NCI-H748 (cell line): ENCODE measurements around the gene RRBP1.
"Not testable (repeated sequence)": the region's sequence is repeated elsewhere in the genome, so short reads cannot be mapped to it uniquely, and the experiment has no call there.

Experiments used
- DNase-seq: peaks from one replicate; lab custom pipeline; 2025; ENCODE audit not compliant: unreplicated experiment; lab: John Stamatoyannopoulos, UW

Gene RRBP1

DNA sequence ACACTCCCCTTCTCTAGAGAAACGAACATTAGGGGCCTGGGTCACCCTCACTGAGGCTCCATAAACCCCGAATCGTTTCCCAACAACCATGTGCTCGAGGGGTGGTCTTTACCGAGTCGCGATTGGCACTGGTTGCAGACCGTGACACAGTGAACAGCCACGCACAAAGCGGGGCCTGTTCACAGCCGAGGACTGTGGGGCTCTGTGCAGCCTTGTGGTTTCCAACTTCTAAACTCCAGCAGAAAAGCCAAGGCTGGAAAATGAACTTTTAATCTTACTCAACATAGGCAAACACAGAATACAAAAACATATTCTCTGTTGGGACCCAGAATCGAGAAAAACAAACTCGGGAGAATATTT, 19.0 kb downstream of the RRBP1 start:
- no peak for DNase-seq

DNA sequence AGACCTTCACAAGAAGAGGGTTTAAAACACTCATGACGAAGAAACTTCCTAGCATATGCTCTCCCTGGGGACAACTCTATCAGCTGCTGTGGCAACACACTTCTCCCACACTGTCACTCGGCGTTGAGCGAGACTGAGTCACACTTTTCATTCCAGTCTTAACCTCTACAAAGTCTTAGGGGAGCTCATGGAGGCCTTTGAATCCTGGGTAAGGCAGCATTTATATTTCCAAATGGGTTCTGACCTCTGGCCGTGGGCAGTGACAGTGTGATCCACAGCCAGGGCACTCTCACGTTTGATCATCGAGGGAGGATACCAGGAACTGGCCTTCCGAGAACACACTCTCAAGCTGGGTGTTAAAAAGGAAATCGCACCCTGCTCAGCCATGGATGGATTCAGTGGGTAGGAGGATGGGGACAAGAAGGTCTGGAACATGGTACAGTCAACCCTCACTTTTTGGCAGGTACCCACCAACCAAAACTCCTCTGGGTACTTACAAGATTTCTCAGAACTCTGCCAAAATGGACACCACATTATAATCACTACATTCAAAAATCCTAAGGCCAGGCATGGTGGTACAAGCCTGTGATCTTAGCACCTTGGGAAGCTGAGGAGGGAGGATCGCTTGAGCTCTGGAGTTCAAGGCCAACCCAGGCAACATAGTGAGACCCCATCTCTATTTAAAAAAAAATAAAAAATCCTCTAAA, 19.6 kb downstream of the RRBP1 start:
- no peak for DNase-seq

DNA sequence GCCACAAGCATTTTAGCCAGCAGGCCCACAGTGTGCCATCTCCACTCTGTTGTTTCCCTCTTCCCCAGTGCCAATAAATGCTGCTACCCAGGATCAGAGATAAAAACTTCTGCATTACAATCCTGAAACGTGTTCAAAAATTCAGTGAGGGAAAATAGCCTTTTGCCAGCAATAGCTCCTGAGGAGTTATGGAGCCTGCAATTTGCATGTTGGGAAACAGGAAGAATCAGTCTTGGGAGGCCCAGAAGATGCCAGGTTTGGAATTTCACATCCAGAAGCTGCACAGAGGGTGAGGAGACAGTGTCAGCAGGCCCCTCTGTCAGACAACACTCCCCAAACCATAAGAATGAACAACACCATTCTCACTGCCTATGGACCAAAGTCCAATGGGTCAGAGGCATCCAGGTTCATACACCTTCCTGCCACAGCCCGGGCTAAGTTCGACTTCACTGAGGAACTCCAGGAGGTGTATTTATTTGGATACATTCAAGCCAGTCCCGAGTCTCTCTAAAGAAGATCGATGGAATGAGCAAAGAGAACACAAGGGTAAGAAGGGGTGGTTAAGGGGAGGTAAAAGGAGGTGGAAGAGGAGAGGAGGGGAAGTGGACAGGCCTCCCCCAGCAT, 20.8 kb downstream of the RRBP1 start:
- no peak for DNase-seq

DNA sequence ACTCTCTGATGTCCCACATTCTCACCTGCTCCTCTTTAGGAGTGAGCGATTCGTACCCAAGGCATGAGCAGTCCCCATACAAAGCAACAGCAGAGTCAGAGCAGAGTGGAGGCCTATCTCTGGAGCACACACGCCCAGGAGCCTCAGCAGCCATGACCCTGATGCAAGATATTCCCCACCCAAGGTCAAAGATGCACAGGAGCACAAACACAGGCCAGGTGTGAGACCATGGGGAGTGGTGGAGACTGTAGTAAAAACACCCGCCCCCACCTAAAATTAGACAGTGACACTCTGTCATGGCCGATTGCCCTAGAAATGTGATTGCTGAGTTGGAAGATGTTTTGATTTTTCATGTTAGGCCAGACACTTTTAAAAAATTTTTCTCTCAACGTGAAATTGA, 21.4 kb downstream of the RRBP1 start:
- DNase-seq, result no peak

DNA sequence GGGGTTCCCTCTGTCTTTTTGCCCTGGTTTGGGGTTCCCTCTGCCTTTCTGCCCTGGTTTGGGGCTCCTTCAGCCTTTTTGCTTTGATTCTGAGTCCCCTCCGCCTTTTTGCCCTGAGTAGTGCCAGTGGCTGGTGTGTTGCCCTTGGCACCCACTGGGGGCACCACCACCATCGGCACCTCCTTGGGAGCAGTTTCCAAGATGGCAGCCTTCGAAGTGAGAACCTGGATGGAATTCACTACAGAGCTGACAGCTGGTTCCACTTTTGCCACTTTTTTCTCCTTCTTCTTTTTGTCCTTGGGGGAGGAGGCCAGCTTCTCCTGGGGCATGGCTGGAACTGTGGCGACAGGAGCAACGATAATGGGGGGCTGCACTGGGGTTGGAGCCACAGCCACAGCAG, 22.2 kb downstream of the RRBP1 start:
- no peak for DNase-seq

DNA sequence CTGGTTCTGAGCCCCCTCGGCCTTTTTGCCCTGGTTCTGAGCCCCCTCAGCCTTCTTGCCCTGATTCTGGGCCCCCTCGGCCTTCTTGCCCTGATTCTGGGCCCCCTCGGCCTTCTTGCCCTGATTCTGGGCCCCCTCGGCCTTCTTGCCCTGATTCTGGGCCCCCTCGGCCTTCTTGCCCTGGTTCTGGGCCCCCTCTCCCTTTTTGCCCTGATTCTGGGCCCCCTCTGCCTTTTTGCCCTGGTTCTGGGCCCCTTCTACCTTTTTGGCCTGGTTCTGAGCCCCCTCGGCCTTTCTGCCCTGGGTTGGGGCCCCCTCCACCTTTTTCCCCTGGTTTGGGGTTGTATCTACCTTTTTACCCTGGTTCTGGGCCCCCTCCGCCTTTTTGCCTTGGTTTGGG, 22.7 kb downstream of the RRBP1 start:
- DNase-seq, result not testable (repeated sequence)

DNA sequence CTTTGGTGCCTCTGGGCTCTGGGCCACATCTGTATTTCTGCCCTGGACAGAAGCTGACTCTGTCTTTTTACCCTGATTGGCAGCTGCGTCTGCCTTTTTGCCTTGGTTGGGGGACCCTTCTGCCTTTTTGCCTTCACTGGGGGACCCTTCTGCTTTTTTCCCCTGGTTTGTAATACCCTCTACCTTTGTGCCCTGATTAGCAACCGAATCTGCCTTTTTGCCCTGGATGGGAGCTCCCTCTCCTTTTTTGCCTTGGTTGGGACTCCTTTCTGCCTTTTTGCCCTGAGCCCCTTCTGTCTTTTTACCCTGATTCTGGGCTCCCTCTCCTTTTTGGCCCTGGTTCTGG, 23.4 kb downstream of the RRBP1 start:
- DNase-seq, result no peak

DNA sequence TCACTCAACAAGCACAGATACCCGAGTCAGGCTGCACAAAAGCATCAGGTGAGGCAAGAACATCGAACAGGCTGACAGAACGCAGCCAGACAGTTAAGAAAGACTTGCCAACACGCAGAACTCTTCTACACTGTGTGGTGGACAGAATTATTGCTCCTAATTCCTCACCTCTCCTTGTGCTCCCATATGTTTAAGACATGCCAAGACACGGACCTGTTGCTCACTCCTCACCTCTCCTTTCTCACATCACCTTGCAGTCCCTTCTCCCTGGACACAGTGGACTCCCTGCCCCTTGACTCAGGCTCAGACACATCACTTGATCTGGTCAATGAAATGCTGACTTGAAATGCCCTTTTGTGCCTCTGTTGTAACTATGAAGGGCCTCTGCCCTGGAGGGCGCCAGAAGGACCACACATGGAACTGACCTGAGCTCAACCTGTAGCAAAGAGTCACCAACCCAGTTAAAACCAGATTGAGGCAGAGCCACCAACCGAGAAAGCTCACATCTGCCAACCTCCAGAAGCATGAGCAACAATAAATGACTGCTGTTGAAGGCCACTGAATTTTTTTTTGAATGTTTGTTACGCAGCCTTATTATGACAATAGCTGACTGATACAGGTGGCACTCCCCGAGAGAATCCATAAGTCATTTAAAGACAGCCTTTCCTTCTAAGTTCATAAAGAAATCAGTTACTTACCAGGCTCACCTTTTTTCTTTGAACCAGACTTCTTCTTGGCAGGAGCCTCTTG, 24.0 kb downstream of the RRBP1 start:
- DNase-seq, result no peak

DNA sequence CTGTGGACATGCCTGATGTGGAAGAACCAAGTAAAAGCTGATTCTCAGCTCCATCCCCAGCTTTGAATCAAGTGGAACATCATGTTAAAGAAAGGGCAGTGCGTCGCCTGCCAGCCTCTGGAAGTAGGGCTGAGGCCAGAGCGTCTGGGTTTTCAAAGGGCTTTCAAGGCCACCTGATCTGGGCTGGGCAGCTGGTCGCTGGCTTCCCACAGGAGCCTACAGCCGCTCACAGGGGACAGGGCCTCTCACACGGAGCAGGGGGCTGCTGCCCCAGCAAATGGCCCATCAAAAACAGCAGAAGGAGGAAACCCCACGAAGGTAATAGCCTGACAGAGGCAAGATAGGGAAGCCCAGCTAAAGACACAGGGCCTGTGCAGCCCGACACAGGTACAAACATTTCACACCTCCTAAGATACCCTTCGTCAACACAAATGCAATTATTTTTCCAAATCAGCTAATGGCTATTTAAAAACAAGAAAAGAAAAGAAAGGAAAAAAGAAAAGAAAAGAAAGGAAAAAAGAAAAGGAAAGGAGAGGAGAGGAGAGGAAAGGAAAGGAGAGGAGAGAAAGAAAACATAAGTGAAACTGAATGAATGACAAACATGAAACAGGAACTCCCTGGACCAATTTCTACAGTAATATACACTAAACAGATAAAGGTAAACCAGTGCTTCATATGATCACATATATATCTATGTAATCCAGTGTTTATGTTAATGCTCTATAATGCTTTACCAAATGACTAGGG, 24.8 kb downstream of the RRBP1 start:
- DNase-seq, result no peak

DNA sequence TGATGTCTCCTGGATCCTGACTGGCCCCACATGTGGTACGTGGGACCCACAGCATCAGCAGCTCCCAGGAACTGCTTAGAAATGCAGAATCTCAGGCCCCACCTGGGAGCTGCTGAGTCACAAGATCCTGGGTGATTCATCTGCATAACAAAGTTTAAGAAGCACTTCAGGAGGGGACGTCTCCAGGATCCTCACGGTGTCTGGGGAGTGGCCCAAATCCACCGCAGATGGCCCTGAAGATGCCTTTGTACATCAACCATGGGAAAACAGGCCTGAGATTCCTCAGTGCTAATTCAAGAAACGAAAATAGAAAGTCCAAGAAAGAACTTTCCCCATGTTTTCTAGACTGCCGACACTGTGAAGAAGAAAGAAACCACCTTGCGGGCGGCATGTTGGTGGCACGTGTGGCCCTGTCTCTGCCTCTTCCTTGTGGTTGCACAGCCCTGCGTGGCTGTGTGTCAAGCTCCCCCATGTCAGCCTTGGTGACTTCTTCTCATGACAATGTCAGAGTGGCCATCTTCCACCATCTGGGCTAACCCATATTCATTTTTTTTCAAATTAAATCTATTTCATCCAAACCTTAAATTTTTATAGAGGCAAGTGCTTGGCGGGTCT, 26.1 kb downstream of the RRBP1 start:
- no peak for DNase-seq

DNA sequence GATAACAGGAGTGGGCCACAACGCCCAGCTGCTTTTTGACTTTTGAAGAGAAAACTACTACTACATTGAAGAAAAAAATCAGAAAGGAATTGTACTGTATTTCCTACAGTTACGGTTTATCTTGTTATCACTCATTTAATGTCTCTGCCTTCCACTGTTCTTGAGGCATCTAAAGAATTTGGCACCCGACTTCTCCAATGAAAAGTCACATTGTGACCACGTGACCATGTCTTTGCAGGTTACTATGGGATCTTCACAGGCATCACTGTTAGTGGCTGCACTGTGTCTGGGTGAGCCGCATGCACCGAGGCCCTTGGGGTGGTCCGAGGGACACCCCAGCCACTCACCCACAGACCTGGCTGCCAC, 26.8 kb downstream of the RRBP1 start:
- no peak for DNase-seq

DNA sequence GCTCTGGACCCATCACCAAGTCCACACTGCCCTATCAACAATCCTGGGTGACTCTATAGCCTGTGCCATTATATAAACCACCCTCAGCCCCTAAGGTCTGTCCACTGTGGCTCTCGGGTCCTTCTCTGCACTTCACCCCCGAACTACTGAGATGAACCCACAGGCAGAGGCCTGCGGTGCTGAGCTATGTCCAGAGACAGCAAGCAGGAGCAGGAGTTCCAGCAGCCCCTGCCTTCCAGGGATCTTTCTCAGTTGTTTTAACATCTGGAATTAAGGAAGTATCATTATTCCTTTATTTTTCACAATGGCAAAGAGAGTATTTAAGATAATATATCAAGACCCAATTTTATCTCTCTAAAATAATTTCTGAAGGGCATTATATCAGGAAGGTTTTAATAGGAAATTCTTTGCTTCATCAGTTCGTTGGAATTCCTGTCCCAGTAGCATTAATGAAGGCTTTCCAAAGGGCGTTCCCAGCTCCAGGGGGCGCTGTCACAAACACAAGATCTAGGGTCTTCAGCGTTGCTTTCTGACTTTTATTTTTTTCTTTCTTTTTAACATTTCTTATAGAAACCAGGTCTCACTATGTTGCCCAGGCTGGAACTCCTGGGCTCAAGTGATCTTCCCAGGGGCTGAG, 27.3 kb downstream of the RRBP1 start:
- DNase-seq, result peak; percentile 28

DNA sequence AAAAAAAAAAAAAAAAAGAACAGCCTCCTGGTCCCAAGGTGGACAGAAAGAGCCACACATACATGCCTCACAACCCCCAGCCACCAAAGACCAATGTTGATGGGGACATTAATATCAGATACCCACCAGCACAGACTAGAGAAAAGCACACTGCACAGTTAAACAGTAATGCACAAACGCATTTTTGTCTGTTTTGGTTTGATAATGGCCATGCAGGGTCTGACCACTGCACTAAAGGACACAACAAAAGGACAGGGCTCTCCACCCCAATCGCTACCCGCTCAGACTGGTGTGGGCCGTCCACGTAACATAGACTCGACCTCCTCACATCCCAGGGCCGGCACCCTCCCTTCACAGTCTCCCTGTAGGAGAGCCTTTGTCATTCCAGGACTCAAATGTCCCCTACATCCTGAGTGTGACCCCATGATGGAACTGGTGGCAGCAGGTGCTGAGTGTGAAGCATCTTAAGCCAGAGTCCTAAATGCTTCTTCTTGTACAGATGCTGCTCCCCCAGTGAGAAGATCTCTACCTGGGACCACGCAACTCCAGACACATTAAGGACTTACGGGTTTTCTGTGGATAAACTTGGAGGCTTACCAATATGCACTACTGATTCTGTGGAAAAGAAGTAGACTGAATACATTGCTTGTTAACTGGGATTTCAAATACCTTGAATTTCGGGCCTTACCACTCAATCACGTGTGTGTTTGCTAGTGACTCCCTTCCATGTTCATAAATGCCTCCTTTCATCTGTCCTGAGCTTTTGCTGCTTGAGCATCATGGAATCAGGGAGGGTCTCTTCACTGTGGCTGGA, 28.0 kb downstream of the RRBP1 start:
- no peak for DNase-seq

DNA sequence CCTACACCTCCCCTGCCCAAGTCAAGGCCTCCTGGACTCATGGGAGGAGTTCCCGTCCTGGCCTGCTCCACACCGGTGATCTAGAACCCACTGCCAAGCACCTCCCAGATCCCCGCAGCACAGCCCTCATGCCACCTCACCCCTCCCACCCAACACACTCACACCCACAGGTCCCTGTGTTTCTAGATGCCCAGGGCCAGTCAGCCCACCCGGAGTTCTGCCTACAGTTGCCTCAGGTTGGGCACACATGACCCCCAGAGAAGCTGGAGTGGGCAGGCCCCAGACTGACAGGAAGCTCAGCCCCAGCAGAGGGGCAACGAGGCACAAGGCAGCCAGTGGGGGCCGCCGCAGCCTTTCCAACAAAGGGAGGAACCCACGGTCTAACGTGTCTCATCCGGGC, 29.6 kb downstream of the RRBP1 start:
- no peak for DNase-seq

DNA sequence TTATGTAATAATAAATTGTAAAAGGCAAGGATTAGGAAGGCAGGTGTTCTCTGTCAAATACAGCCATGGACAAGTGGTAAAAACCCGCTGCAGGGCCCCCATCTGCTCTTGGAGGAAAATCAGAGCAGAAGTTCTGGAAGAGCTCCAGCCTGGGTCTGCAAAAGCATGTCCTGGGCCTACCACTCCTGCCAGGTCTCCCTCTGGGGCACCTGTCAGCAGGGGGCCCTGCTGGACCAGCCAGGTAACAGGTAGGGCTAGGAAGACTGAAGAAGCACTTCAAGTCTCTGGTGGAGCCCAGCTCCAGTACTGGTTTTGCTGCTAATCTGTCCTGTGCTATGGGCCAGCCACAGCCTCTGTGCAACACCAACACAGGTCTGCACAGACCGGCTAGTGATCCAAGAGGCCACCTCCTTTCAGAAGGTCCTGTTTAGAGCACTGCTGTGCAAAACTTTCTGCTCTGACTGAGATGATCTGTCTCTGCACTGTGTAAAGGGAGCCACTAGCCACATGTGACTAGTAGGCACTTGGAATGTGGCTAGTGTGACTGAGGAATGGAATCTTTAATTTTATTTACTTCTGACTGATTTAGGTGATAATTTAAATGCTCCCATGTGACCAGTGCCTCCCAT, 30.2 kb downstream of the RRBP1 start:
- no peak for DNase-seq

DNA sequence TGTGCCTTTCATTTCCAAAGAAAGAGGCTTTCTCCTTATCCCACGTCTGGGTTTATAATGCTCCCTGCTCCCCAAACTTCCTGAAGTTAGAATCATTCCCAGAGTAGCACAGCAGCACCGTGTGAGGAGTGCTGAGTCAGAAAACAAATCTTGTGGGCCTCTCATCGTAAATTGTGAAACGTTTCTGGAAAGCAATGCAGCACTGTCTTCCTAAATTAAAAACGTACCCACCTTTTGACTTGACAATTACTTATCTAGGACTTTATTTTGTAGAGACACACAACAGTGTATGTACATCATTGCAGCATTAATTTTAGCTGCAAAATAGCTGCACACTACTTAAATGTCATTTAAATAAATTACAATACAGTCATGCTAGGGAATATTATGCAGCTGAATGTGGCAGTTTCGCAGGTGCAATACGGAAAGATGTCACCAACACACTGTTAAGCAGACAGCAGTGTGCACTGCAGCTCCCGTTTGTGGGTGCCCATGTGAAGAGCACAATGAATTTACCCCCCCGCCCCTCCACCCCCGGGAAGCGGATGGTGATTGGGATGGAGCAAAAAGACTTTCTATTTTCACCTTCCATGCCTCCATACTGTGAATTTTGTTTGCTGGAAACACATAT, 30.8 kb downstream of the RRBP1 start:
- no peak for DNase-seq

DNA sequence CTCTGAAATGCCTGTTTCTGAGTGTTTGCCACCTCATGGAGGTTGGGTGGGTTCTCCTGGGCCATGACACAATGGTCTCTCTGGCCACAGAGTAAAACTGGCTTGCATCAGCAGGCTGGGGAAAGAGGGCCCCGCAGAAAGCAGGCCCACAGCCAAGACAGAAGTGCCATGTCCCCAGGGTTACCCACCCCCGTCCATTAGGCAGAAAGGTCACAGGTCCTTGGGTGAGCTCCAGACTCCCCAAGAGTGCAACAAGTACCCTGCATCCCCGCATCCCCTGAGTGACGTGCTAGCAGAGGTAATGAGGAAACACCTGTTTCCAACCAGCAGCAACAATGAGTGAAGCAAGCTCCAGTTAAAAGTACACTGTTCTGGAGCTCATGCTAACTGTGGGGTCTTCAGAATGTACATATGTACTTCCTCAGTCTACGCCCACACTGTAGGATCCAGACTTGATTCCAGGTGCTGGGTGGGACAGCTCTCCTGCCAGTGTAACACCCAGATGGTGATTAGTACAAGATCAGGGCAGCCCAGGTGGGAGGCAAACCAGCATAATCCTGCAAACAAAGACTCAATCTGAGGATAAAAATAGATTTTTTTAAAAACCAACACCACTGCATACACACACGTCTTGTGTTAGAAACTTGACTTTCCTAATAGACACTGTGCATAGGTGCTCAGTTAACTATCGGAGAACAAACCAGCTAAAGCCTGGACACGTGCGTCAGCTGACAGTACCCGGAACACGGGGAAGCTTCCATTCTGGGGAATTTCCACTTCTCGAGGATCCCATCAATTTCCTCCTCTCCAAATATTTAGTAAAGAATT, 31.5 kb downstream of the RRBP1 start:
- no peak for DNase-seq
